HG03354 (cell line): ENCODE measurements around the gene FNDC3B.

Experiments
- ATAC-seq: cut with Tn5 transposase; IDR thresholded peaks from one replicate; pipeline ENCODE4 v1.9.1; 2021; ENCODE audit warnings: mild to moderate bottlenecking; ENCODE audit not compliant: unreplicated experiment, poor library complexity, severe bottlenecking

The FNDC3B gene

DNA sequence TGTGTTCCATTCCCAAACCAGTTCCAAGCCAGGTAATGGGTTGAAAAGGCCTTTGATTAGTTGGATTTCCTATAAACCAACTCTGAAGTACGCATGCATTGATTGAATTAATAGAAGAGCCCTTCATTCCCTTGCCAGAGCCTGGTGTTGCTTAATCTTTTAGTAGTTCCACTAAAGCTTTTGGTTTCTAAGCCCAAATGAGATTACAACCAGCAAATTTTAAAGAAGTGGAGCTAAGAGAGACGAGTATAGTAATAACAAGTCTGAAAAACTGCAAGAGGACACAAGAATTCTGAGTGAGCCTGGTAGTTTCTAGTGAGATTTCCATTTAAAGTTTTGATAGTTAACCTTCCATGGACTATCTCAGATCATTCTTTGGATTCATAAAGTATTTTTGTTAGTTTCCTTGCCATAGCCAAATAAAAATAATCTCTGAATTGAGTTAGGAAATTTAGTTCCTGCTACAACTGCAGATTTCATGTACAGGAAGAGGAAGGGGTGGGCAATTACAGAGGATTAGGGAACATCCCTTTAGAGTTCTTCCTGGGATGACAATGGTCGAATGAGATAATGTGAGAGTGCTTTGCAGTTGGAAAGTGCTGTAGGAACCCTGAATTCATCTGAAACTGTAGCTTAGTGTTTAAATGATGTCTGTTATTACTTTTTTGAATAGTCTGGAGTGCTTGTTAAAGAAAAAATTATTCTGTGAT lies 136.8 kb downstream of the FNDC3B start:
- ATAC-seq = no peak

GRCh38 chr3:172177046-172177445 lies 137.7 kb downstream of the FNDC3B start:
- ATAC-seq = no peak

DNA sequence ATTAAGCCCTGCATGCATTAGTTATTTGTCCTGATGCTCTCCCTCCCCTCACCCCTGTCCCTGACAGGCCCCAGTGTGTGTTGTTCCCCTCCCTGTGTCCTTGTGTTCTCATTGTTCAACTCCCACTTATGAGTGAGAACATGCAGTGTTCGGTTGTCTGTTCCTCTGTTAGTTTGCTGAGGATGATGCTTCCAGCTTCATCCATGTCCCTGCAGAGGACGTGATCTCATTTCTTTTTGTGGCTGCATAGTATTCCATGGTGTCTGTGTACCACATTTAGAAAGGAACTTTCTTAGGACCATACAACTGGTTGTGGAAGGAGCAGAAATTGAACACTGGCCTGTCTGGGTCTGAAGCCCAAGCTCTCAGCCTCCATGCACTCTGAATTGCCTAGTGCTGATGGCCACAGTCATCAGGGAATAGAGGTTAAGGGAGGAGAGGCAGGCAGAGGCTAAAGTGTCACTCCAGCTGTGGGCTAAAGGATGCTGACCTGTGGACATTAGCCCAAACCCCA lies 138.5 kb downstream of the FNDC3B start:
- no peak for ATAC-seq

DNA sequence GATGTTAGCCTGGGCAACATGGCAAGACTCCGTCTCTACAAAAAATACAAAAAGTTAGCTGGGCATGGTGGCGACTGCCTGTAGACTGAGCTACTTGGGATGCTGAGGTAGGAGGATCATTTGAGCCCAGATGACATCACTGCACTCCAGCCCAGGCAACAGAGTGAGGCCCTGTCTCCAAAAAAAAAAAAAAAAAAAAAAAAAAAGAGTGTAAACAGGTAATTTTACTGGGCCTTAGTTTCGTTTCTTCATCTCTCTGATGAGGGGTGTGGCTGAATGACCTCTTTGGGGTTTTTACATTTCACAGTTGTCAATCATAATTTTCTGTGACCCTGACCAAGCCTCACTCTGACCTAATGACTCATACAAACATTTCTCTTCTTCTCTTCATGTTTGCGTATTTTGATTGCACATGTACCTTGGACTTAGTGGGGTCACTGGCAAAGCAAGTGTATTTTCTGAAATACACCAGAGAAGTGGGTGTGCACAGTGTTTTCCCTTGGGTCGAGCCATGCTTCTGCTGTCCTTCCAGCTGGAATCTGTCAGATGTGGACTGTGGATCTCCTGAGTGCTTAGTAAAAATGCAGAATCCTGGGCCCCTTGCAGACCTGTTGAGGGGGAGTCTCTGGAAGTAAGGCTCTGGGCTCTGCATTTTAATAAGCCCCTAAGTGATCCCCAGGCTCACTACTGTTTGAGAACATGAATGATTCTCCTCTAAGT lies 140.5 kb downstream of the FNDC3B start:
- ATAC-seq = peak; percentile 58

- no peak for ATAC-seq
Observed at GRCh38 chr3:172180473-172180872, 141.1 kb downstream of the FNDC3B start.

DNA sequence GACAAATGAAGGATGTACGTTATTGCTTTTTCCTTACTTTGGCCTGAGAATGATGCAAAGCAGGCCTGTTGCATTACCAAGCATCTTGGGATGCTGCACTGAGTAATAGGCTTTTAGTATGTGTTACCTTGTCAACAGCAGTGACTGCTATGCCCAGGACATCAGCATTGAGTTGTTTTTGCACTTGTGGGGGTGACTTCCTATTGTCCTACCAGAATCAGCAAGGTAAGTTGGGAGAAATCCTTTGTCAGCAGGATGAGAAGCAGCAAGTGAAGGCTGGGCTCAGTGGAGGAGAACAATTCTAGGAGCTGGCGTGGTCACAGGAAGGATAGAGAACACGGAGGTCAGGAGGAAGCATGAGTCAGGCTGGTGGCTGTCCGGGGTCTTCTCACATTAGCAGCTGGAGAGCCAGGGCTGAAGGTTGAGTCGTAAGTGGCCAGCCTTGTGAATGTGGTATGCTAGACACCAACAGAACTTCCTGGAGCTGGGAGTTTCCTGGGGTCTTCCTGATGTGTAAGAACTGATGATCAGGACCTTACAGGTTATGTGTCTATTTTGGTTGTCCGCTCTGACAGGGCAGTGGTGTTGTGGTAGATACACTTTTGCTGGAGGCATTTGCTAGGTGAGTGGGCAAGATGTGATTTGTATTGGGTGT lies 142.7 kb downstream of the FNDC3B start:
- ATAC-seq = no peak

- ATAC-seq = no peak
Observed at GRCh38 chr3:172182797-172183196, 143.4 kb downstream of the FNDC3B start.

GRCh38 chr3:172184106-172184822 lies 144.9 kb downstream of the FNDC3B start:
- no peak for ATAC-seq

DNA sequence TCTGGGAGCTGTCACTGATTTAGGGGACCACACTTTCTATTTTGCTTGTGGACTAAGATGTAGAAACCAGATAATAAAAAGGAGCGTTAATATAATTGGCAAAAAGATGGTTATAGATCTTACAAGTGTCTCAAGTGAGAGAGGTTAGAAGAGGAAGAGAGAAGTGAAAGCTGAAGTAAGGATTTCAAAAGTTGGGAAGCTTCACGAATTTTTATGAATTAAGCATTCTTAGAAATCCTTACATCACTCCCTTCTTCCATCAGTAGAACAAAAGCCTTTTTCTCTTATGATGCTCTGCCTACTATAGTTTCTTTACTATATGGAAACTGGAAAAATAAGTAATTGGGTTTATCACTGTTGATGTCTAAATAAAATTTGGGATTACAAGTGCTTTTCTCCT lies 146.5 kb downstream of the FNDC3B start:
- ATAC-seq = no peak

- no peak for ATAC-seq
Observed at GRCh38 chr3:172186607-172187006, 147.2 kb downstream of the FNDC3B start.

DNA sequence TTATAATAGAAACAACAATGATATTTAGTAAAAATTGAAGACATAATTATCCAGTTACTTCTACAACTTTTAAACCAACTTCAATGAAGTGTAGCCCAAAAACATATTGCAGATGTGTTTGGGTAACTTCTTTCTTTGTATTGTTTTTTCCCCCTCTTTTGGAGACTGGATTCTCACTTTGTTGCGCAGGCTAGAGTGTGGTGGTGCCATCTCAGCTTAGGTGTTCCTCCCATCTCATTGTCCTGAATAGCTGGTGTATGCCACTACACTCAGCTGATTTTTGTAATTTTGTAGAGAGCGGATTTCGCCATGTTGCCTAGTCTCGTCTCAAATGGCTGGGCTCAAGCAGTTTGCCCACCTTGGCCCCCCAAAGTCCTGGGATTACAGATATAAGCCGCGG lies 148.1 kb downstream of the FNDC3B start:
- no peak for ATAC-seq

- ATAC-seq = no peak
Observed at GRCh38 chr3:172188511-172188910, 149.1 kb downstream of the FNDC3B start.

DNA sequence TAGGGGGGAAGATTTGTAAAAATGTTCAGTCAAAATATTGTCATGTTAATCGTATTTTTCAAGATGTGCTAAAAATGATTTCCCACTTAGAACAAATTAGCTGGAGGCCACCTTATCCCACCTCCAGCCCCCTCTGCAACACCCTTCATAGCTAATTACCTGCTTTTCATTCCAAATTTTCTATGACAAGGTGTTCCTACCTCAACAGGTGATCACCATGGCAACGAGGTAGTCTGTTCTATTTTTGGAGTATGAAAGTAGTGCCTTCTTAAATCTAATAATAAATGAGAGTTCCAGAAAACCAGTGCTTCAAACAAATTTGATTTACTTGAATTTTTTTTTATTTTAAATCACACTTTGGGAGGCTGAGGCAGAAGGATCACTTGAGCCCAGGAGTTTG lies 149.8 kb downstream of the FNDC3B start:
- no peak for ATAC-seq

- ATAC-seq = no peak
Observed at GRCh38 chr3:172189987-172190603, 150.7 kb downstream of the FNDC3B start.

DNA sequence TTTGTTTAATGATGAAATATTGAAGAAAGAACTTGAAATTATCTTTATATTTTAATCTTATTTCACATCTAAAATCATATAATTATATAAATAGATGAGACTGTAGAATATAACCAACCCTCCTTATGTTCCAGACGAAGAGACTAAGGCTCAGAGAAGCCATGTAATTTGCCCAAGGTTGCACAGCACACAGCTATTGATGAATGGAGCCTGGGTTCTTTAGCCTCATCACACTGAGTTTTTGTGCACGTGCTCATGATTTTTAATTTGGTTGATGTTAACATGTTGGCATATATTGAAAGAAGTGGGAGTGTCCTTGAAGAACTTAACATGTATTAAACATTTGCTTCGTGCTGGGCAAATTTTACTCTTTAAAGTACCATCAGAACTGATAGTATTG lies 151.6 kb downstream of the FNDC3B start:
- ATAC-seq = no peak

DNA sequence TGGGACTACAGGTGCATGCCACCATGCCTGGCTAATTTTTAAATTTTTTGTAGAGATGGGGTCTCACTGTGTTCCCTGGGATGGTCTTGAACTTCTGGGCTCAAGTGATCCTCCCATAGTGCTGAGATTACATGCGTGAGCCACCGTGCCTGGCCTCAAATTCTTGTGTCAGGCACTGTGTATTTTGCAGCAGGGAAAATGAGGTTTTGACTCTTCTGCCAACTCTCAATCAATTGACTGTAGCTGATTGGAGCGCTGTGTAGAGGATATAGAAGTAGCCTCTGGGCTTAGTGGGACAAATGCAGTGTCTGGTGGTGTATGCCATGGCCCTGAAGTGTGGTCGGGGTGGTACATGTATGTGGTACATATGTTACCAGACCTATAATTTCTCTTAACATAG lies 152.3 kb downstream of the FNDC3B start:
- no peak for ATAC-seq

- ATAC-seq = no peak
Observed at GRCh38 chr3:172192830-172193415, 153.5 kb downstream of the FNDC3B start.

DNA sequence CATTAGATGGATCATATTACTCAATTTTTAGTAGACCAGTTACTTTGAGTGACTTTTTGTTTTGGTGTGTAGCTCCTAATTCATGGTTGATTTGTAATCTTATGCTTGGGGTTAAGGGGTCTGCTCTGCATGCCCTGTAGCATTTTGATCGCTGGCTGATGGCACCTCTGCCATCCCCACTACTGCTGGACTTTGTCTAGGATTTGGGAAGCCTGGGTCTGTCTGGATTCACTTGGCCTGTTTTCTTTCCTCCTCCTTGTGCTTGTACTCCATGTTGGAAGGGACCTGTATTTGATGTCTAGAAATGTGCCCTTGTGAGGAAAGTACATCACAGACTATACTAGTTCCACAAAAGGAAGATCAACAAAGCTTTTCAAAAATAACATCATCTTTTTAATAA lies 154.1 kb downstream of the FNDC3B start:
- no peak for ATAC-seq

DNA sequence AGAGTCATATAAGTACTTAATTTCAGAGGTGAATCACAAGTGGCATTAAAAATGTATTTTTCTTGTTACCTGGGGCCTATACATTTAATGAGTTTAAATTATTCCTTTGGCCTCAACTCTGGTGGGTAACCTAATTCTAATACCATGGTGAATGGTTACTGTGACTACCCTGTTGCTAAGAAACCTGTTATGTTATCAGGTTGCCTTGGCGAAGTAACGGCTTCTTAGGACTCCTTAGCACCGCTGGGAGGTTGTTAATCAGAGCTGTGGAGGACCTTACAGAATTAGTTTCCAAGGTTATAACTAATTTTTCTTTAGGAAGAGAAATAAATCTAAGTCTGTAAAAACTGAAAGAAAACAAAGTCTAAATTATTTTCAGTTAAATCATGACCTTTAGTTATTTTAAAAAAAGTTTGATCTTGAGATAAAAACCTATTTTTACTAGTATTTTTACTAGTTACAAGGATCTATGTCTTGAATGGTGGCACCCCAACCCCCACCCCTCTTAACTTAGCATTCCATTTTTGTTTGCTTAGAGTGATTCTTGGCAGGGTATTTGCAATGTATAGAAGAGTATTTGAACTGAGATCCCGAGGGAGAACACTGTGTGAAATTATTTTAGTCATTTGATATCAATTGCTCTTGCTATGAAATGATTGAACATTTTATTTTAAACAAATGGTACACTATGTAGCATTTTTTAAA lies 155.5 kb downstream of the FNDC3B start:
- no peak for ATAC-seq
